GM10266 (cell line): Measurements from ENCODE around the gene EFHB.

ENCODE experiments used
- DNase-seq: peaks from one replicate; pipeline ENCODE4 v3.0.0; 2012; ENCODE audit errors: extremely low spot score
- TF ChIP-seq, protein P1 (sequence below): IDR thresholded peaks from 2 replicates; pipeline ENCODE4 v1.5.1; 2012; ENCODE audit warnings: mild to moderate bottlenecking, low read depth; ENCODE audit not compliant: control insufficient read depth, insufficient read depth; ENCODE audit errors: missing control alignments

EFHB gene

GRCh38 chr3:19932422-19932821, 1.6 kb downstream of the EFHB start:
- no peak for DNase-seq
- TF ChIP-seq, protein P1, sequence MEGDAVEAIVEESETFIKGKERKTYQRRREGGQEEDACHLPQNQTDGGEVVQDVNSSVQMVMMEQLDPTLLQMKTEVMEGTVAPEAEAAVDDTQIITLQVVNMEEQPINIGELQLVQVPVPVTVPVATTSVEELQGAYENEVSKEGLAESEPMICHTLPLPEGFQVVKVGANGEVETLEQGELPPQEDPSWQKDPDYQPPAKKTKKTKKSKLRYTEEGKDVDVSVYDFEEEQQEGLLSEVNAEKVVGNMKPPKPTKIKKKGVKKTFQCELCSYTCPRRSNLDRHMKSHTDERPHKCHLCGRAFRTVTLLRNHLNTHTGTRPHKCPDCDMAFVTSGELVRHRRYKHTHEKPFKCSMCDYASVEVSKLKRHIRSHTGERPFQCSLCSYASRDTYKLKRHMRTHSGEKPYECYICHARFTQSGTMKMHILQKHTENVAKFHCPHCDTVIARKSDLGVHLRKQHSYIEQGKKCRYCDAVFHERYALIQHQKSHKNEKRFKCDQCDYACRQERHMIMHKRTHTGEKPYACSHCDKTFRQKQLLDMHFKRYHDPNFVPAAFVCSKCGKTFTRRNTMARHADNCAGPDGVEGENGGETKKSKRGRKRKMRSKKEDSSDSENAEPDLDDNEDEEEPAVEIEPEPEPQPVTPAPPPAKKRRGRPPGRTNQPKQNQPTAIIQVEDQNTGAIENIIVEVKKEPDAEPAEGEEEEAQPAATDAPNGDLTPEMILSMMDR, result no peak

GRCh38 chr3:19931767-19932188, 2.2 kb downstream of the EFHB start:
- TF ChIP-seq, protein P1, result no peak
- DNase-seq, result no peak

GRCh38 chr3:19931180-19931692, 2.8 kb downstream of the EFHB start:
- DNase-seq, result peak; percentile 52
- TF ChIP-seq, protein P1, result no peak

GRCh38 chr3:19920401-19921080, 13.5 kb downstream of the EFHB start:
- no peak for DNase-seq
- TF ChIP-seq, protein P1, result no peak

GRCh38 chr3:19917167-19917566, 16.9 kb downstream of the EFHB start:
- no peak for DNase-seq
- TF ChIP-seq, protein P1, result no peak

- TF ChIP-seq, protein P1, result no peak
- no peak for DNase-seq
These were observed 22.6 kb downstream of the EFHB start for GRCh38 chr3:19911452-19911851.

GRCh38 chr3:19907523-19907922, 26.5 kb downstream of the EFHB start:
- no peak for DNase-seq
- TF ChIP-seq, protein P1, result no peak
